SH-SY5Y (cell line): ENCODE data around the gene CTNNA3.

ENCODE experiments used
- GATA2 ChIP-seq: IDR thresholded peaks from 2 replicates; pipeline ENCODE4 v1.6.1; 2011; ENCODE audit warnings: mild to moderate bottlenecking, low read depth, low read length
- GATA3 ChIP-seq: IDR thresholded peaks from 2 replicates; pipeline ENCODE4 v1.6.1; 2011; ENCODE audit warnings: low read depth, mild to moderate bottlenecking, low read length, moderate library complexity

- TF ChIP-seq GATA3 (no peak), GATA2 (no peak)
These were observed 616.9 kb downstream of the CTNNA3 start for GRCh38 chr10:67079126-67079525.
